ENCODE measurements around the gene ACTR3C. TPM values are rescaled to one million over a fixed set of nuclear protein-coding genes. Genes with fewer than 3 reads are reported as not detected.
"Not testable (repeated sequence)": the region's sequence is repeated elsewhere in the genome, so short reads cannot be mapped to it uniquely, and the experiment has no call there.

ACTR3C gene
- total and polyA plus RNA-seq, 10 of the 15 experiments (the other 5 are each of a cell fraction or from before 2014, with no cell fraction given): 2.0 to 10.2 (median 6.3) TPM

- TF ChIP-seq HDGF (IDR thresholded peaks at IDR 0.05) (no peak), MTA3 (IDR thresholded peaks at IDR 0.05; ENCODE audit: borderline replicate concordance, low read length) (no peak), BHLHE40 (IDR thresholded peaks at IDR 0.05; ENCODE audit: borderline replicate concordance in 1 of 2, low read depth in 2 of 2, low read length in 1 of 2) (no peak), ZNF24 (IDR thresholded peaks at IDR 0.05) (no peak), HCFC1 (IDR thresholded peaks at IDR 0.05; ENCODE audit: low read length) (no peak), POLR2A (IDR thresholded peaks at IDR 0.05; ENCODE audit: low read depth, low read length) (no peak), SREBF1 (IDR thresholded peaks at IDR 0.05; ENCODE audit: low read length) (no peak)
Observed at GRCh38 chr7:150307904-150308303, 15.4 kb downstream of the ACTR3C start (continued).

GRCh38 chr7:150307129-150307528, 16.2 kb downstream of the ACTR3C start:
- no peak overlapping the region for H2AFZ ChIP-seq (ENCODE audit: control insufficient read depth, low read depth, low read length)
- H3K27ac ChIP-seq (ENCODE audit: control insufficient read depth, insufficient read depth): no peak overlapping the region
- H3K4me2 ChIP-seq (ENCODE audit: control insufficient read depth, insufficient read depth): no peak overlapping the region
- ChIA-PET CTCF (no interaction called here), SMC1A (ENCODE audit: uncharacterized antibody, unreplicated experiment) (no interaction called here), RAD21 (ENCODE audit: unreplicated experiment) (no interaction called here), POLR2A (no interaction called here)
- no peak overlapping the region for H3K9ac ChIP-seq (ENCODE audit: control insufficient read depth, insufficient read depth, low read length)
- no TSS peak for BruUV-seq (replicated peaks)
- H3K79me2 ChIP-seq (ENCODE audit: control insufficient read depth, insufficient read depth, low read length): no peaks in the 10 kb centered on the region
- TF ChIP-seq RUNX3 (IDR thresholded peaks at IDR 0.05; ENCODE audit: low read length) (0 out of 2 replicates have a peak, but pooled peaks have one; percentile 10), BRCA1 (IDR thresholded peaks at IDR 0.05; ENCODE audit: low read depth, low read length) (no peak), SREBF2 (IDR thresholded peaks at IDR 0.05; ENCODE audit: low read length) (no peak), HCFC1 (IDR thresholded peaks at IDR 0.05; ENCODE audit: low read length) (no peak), STAT3 (IDR thresholded peaks at IDR 0.05; ENCODE audit: low read depth, low read length) (no peak), PAX5 (IDR thresholded peaks at IDR 0.05; ENCODE audit: borderline replicate concordance, low read depth, low read length) (no peak), SIX5 (IDR thresholded peaks at IDR 0.05; ENCODE audit: low read depth, low read length, severe bottlenecking) (no peak), ZNF207 (IDR thresholded peaks at IDR 0.05; ENCODE audit: borderline replicate concordance) (no peak), ZNF384 (IDR thresholded peaks at IDR 0.05; ENCODE audit: borderline replicate concordance, low read depth, low read length) (no peak)
- in situ Hi-C loops (cut with MboI) (no loop called here), intact Hi-C loops (cut with micrococcal nuclease; ENCODE audit: unreplicated experiment) (no loop called here)
- H3K36me3 ChIP-seq (ENCODE audit: control insufficient read depth in 2 of 2, insufficient read depth in 2 of 2, low read length in 1 of 2): no peaks in the 10 kb centered on the region
- H3K9me3 ChIP-seq (replicated peaks; ENCODE audit: control insufficient read depth, insufficient read depth, low read length): no peaks in the 10 kb centered on the region
- FAIRE-seq (no peak), DNase-seq (ENCODE audit: low read depth, low spot score) (no peak), ATAC-seq (no peak)
- H3K27me3 ChIP-seq (replicated peaks in 1 of 2; ENCODE audit: control insufficient read depth in 2 of 2, insufficient read depth in 2 of 2, low read length in 1 of 2): no peaks in the 10 kb centered on the region
- H3K4me1 ChIP-seq (ENCODE audit: control insufficient read depth, insufficient read depth, low read length): no peaks in the 10 kb centered on the region
- no peak overlapping the region for H3K4me3 ChIP-seq
- H4K20me1 ChIP-seq (ENCODE audit: control insufficient read depth, insufficient read depth): no peaks in the 10 kb centered on the region
- 41% methylated on average over 3 of the region's 3 CpGs for WGBS (ENCODE audit: insufficient coverage, insufficient replicate concordance, low lambda C conversion rate, missing lambda C conversion rate)

- H4K20me1 ChIP-seq (ENCODE audit: control insufficient read depth, insufficient read depth); H3K9me3 ChIP-seq (replicated peaks; ENCODE audit: control insufficient read depth, insufficient read depth, low read length); H3K79me2 ChIP-seq (ENCODE audit: control insufficient read depth, insufficient read depth, low read length); H3K4me1 ChIP-seq (ENCODE audit: control insufficient read depth, insufficient read depth, low read length); RAD21 ChIA-PET (ENCODE audit: unreplicated experiment); in situ Hi-C loops (cut with MboI); ATAC-seq; H3K9ac ChIP-seq (ENCODE audit: control insufficient read depth, insufficient read depth, low read length); BruUV-seq (replicated peaks); intact Hi-C loops (cut with micrococcal nuclease; ENCODE audit: unreplicated experiment); DNase-seq (ENCODE audit: low read depth, low spot score); SMC1A ChIA-PET (ENCODE audit: uncharacterized antibody, unreplicated experiment); H2AFZ ChIP-seq (ENCODE audit: control insufficient read depth, low read depth, low read length); POLR2A ChIA-PET; H3K27me3 ChIP-seq (replicated peaks in 1 of 2; ENCODE audit: control insufficient read depth in 2 of 2, insufficient read depth in 2 of 2, low read length in 1 of 2); H3K27ac ChIP-seq (ENCODE audit: control insufficient read depth, insufficient read depth); FAIRE-seq; H3K4me2 ChIP-seq (ENCODE audit: control insufficient read depth, insufficient read depth); CTCF ChIA-PET; H3K36me3 ChIP-seq (ENCODE audit: control insufficient read depth in 2 of 2, insufficient read depth in 2 of 2, low read length in 1 of 2); H3K4me3 ChIP-seq: not testable (repeated sequence)
- WGBS (ENCODE audit: insufficient coverage, insufficient replicate concordance, low lambda C conversion rate, missing lambda C conversion rate): 78% methylated on average over 5 of the region's 5 CpGs
Observed at GRCh38 chr7:150306377-150306776, 17.0 kb downstream of the ACTR3C start.
